Keratinocyte (primary cell): ENCODE measurements around the gene SELENOS.

ENCODE experiments used
- CTCF ChIP-seq, 3 experiments: IDR thresholded peaks in 1 of 3; conservative IDR thresholded peaks in 1 of 3; optimal IDR thresholded peaks in 1 of 3; 2 replicates in 2 of 3; 3 replicates in 1 of 3; pipeline versions ENCODE3 to v1.5.1; 2011; ENCODE audit warnings: low read length in 3 of 3, mild to moderate bottlenecking in 3 of 3, moderate library complexity in 2 of 3, control low read depth in 1 of 3, inconsistent platforms in 1 of 3; ENCODE audit not compliant: insufficient read depth in 2 of 3; ENCODE audit errors: extremely low read depth in 1 of 3
- EZH2 ChIP-seq: IDR thresholded peaks from one replicate; pipeline ENCODE4 v1.6.1; 2012; ENCODE audit warnings: inconsistent platforms, mild to moderate bottlenecking, low read length, moderate library complexity

DNA sequence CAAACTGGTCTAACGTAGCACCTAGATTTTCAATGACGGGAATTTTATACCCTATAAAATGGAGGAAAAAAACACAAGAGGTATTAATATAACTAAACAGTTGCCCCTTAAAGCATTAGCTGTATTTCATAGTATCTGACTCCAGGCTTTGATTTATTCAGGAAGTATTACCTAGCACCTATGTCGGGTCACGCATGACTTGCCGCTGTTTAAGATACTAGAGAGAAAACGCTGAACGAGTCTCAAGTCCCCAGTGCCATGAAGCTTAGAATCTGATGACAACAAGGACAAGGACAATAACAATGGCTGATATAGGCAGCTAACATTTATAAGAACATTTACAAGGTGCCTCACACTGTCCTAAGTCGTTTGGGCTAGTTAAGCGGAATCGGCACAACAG lies 15.8 kb upstream of the SELENOS start:
- TF ChIP-seq CTCF (optimal IDR thresholded peaks at IDR 0.05 in 1 of 3, IDR thresholded peaks at IDR 0.05 in 1 of 3, conservative IDR thresholded peaks at IDR 0.05 in 1 of 3; ENCODE audit: extremely low read depth in 1 of 3, insufficient read depth in 2 of 3, low read length in 3 of 3) (no peak), EZH2 (no peak)
